Subcutaneous adipose tissue (tissue), 4 donors: ENCODE data around the gene PSTPIP2. TPM values are rescaled to one million over a fixed set of nuclear protein-coding genes. Genes with fewer than 3 reads are reported as not detected.

ENCODE experiments used
- total RNA-seq, 4 donors: library from RNA; depleted of rRNA; stranded (reverse); fragments of >200 nt; gene quantifications; one replicate each; pipeline ENCODE4 v1.1.0, GENCODE V29; 2016
- TF ChIP-seq, protein P1 (sequence below): fragments of 450-650 bp; IDR thresholded peaks from one replicate; pipeline ENCODE4 v1.5.1; 2016; ENCODE audit warnings: low read depth, mild to moderate bottlenecking, control low read depth, antibody characterized with exemption, moderate library complexity

The PSTPIP2 gene
- total RNA-seq, 4 donors from 2014 or later: 6.4 to 9.0 (median 8.0) TPM

DNA sequence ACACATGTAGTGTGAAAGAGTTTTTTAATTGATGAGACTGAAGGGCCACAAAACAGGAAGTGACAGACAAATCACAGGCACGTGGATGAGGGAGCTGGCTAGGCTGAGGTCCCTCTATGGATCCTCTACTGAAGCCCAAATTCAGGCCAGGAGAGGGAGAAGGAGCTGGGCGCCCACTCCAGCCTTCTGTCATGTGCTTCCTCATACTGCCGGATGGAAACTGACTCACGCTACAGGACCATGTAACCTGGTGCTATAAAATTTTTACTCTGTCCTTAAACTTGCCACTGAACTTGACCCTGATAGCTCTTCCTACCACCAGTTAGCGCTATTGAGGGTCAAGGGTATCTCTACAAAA, 31.3 kb downstream of the PSTPIP2 start:
- TF ChIP-seq, protein P1, sequence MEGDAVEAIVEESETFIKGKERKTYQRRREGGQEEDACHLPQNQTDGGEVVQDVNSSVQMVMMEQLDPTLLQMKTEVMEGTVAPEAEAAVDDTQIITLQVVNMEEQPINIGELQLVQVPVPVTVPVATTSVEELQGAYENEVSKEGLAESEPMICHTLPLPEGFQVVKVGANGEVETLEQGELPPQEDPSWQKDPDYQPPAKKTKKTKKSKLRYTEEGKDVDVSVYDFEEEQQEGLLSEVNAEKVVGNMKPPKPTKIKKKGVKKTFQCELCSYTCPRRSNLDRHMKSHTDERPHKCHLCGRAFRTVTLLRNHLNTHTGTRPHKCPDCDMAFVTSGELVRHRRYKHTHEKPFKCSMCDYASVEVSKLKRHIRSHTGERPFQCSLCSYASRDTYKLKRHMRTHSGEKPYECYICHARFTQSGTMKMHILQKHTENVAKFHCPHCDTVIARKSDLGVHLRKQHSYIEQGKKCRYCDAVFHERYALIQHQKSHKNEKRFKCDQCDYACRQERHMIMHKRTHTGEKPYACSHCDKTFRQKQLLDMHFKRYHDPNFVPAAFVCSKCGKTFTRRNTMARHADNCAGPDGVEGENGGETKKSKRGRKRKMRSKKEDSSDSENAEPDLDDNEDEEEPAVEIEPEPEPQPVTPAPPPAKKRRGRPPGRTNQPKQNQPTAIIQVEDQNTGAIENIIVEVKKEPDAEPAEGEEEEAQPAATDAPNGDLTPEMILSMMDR: no peak

DNA sequence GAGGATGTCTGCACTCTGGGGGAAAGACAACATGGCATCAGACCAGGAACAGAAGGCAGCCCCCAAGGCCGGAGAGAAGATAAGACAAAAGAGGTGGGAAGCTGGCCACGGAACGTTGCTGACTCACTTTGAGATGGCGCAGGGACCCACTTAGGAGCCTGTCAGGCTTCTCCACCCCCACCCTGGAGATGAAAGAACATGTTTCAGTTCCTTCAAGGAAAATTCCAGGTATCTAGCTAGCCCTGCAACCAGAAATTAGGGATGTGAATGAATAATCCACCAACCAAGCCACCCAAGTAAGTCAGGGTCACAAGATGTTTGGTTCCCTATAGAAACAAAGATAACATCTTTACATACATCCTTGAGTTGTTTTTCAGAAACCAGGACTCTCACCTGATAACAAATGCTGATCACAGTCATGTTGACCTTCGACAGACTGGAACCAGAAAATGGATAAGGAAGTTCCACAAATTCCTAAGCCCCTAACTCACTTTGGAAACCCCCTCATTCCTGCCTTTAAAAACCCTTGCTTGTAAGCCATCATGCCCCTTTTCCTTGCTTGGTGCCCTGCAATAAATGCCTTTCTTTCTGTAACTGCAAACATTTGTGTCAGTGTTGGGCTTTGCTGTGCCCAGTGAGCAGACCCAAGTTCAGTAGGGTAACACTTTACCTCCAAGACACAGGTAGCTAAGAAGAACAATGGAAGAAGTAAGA, 31.9 kb downstream of the PSTPIP2 start:
- TF ChIP-seq, protein P1: no peak

DNA sequence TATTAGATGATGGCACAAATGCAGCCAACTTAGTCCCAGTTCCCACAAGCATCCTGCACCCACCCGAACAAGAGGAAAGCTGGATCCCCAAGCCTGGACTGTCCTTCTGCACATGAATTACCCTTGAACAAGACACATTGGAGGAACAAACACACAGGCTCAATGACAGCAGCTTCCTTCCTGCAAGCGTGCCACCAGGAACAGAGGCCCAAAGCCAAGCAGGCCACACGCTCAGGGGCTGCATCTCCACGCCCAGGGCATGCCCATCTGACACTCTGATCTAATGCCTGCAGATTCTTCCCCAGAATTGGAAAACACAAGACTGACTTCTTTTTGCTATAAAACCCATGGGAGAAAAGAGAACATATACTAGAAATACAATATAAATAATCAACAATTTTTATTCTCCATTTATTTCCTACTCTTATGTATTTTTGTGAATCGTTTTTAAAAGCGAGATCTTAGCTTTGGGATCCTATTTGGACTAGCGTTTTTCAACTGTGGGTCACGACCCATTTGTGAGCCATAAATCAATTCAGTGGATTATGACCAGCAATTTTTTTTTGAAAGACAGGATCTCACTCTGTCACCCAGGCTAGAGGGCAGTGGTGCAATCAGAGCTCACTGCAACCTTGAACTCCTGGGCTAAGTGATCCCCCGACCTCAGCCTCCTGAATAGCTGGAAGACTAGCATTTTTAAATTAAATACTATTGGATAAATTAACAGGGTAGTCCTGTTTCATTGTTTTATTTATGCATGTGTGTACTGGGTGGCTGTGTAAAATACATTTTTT, 34.4 kb downstream of the PSTPIP2 start:
- TF ChIP-seq, protein P1: no peak

DNA sequence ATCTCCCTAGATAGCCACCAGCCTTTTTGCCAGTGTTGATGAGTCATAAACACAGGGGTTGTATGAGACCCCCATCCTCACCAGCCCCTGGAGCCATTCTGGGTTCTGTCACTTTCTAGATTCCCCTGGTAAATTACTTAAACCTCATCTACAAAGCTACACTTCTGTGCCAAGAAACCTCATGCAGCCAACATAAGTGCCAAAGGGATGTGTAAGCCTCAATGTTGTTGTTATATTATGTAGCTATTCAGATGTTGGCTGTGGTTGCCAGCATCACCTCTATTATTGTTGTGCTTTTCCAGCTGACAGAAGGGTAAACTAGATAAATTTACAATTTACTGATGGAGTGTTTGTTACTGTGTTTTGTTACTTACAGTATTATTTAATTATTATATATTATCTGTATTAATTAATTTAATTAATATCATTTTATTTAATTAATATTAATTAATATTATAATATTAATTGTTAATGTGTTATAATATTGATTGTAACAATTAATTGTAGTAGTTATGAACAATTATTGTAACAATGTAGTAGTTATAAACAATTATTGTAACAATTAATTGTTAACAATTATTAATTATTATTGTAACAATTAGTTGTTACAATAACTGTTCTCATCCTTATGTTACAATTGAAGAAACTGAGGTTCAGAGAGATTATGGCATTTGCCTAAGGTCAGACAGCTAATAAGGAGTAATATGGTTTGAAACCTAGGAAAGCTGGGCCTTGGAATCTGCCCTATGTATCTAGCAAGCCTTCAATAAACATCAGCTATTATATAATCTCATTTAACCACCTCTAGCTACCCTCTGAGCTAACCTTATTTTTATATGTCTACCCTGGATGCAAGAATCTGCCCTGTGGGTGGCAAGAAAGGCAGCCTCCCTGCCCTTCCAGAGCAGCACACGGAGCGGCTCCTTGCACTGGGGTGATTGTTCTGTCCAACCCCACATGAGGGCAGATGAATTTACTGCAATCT, 36.1 kb downstream of the PSTPIP2 start:
- TF ChIP-seq, protein P1: no peak

DNA sequence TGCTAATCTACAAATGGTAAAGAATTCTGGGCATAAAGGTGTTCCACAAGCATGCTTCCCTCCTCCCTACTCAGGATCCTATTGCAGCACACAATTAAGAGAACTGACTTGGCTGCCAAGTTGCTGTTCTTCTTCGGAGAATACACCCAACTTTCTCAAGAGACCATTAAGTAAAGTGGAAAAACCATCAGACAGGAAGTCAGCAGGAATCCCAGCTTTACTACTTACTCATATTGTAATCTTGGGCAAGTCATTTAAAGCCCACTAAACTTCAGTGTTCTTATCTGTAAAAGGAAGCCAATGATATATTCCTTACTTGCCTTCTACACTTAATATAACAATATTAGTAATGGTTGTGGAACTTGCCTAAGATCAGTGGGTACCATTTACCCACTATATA, 37.8 kb downstream of the PSTPIP2 start:
- TF ChIP-seq, protein P1: no peak

DNA sequence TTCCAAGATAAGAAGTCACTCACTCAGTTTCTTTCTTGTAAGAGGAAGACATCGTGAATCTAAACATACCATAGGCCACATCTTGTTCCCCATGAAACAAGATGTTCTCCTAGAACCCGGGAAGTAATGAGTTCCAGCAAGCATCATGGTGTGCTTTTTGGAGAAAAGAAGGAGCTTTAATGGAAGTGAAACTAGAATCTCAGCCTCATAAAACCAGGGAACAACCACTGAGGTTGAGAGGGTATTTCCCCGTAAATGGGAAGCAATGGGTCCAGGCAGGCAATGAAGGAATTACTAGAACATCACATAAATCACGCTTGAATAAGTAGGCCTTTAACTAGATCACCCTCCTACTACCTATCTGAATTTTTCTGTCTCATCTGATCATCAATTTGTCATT, 40.3 kb downstream of the PSTPIP2 start:
- TF ChIP-seq, protein P1: no peak
